ENCODE results near the gene ERGIC1. TPM values are rescaled to one million over a fixed set of nuclear protein-coding genes. Genes with fewer than 3 reads are reported as not detected.
A peak's percentile ranks its signal among the peaks of the same experiment; 100 is the strongest.

Gene ERGIC1
- total RNA-seq, 4 donors from 2014 or later: 113 to 180 (median 143) TPM

GRCh38 chr5:172835290-172835993 is 1.4 kb downstream of the ERGIC1 start:
- Histone ChIP-seq H3K36me3 (no peaks in the 10 kb centered on the region), H3K27ac (peak overlapping the region; percentile 82 to 93 (median 90)), H3K4me3 (peak overlapping the region; percentile 60 to 96 (median 88)), H3K27me3 (no peaks in the 10 kb centered on the region), H3K4me1 (peaks cover 11 to 53% (median 26%) of the 10 kb centered on the region in 4 donors), H3K9me3 (no peaks in the 10 kb centered on the region)
- no peak for TF ChIP-seq POLR2A (IDR thresholded peaks at IDR 0.05)
- TF ChIP-seq CTCF (IDR thresholded peaks at IDR 0.05): no peak
- DNase-seq: no peak

GRCh38 chr5:172835994-172836356 is 1.9 kb downstream of the ERGIC1 start:
- Histone ChIP-seq H3K36me3 (no peaks in the 10 kb centered on the region), H3K4me3 (peak overlapping the region in 2 of 4 donors; percentile 81 to 96), H3K27ac (peak overlapping the region; percentile 82 to 93 (median 90)), H3K4me1 (peaks cover 11 to 53% (median 26%) of the 10 kb centered on the region in 4 donors), H3K27me3 (no peaks in the 10 kb centered on the region), H3K9me3 (no peaks in the 10 kb centered on the region)
- peak in 1 of 2 donors; percentile 22 for TF ChIP-seq POLR2A (IDR thresholded peaks at IDR 0.05)
- no peak for TF ChIP-seq CTCF (IDR thresholded peaks at IDR 0.05)
- no peak for DNase-seq

- Histone ChIP-seq H3K4me3 (peak overlapping the region in 2 of 4 donors; percentile 2 to 20), H3K27ac (peak overlapping the region; percentile 82 to 93 (median 90)), H3K27me3 (no peaks in the 10 kb centered on the region), H3K9me3 (no peaks in the 10 kb centered on the region), H3K4me1 (peaks cover 11 to 51% (median 26%) of the 10 kb centered on the region in 4 donors), H3K36me3 (no peaks in the 10 kb centered on the region)
- peak; percentile 87 to 95 (median 90) for DNase-seq
- TF ChIP-seq CTCF (IDR thresholded peaks at IDR 0.05) (no peak), POLR2A (IDR thresholded peaks at IDR 0.05) (peak in 1 of 2 donors; percentile 35)
Observed at GRCh38 chr5:172837640-172838039, 3.6 kb downstream of the ERGIC1 start.

- no peak for TF ChIP-seq CTCF (IDR thresholded peaks at IDR 0.05)
- no peak for TF ChIP-seq POLR2A (IDR thresholded peaks at IDR 0.05)
- no peaks in the 10 kb centered on the region for H3K9me3 ChIP-seq
- peaks cover 11 to 45% (median 26%) of the 10 kb centered on the region in 4 donors for H3K4me1 ChIP-seq
- no peak for DNase-seq
- peak overlapping the region; percentile 82 to 93 (median 90) for H3K27ac ChIP-seq
- peak overlapping the region in 1 of 4 donors; percentile 2 for H3K4me3 ChIP-seq
- H3K27me3 ChIP-seq: no peaks in the 10 kb centered on the region
- peaks cover 0 to under 1% (median 0%) of the 10 kb centered on the region in 3 donors for H3K36me3 ChIP-seq
Observed at GRCh38 chr5:172838151-172838875, 4.3 kb downstream of the ERGIC1 start.

- TF ChIP-seq POLR2A (IDR thresholded peaks at IDR 0.05) (no peak), CTCF (IDR thresholded peaks at IDR 0.05) (no peak)
- peaks cover 11 to 40% (median 27%) of the 10 kb centered on the region in 4 donors for H3K4me1 ChIP-seq
- no peak overlapping the region for H3K4me3 ChIP-seq
- DNase-seq: no peak
- H3K9me3 ChIP-seq: no peaks in the 10 kb centered on the region
- H3K36me3 ChIP-seq: peaks cover 0 to 8% (median 0%) of the 10 kb centered on the region in 3 donors
- H3K27me3 ChIP-seq: no peaks in the 10 kb centered on the region
- H3K27ac ChIP-seq: peak overlapping the region; percentile 20 to 56 (median 46)
Observed at GRCh38 chr5:172839669-172840431, 5.8 kb downstream of the ERGIC1 start.
